WERI-Rb-1 (cell line): Measurements from ENCODE around the gene EGFR.

Experiments used
- DNase-seq: peaks from one replicate; pipeline ENCODE4 v3.0.0-alpha.2; 2020
- H3K27ac ChIP-seq: fragments of 250-450 bp; sonication (Bioruptor Pico); 2 replicates; pipeline ENCODE4 v1.5.1; 2020; ENCODE audit warnings: mild to moderate bottlenecking, moderate library complexity
- H3K27me3 ChIP-seq: fragments of 250-450 bp; sonication (Bioruptor Pico); 2 replicates; pipeline ENCODE4 v1.5.1; 2021; ENCODE audit warnings: mild to moderate bottlenecking, low read depth, moderate library complexity; ENCODE audit not compliant: insufficient read depth, severe bottlenecking
- H3K36me3 ChIP-seq: fragments of 250-450 bp; sonication (Bioruptor Pico); 2 replicates; pipeline ENCODE4 v1.5.1; 2020; ENCODE audit warnings: mild to moderate bottlenecking, moderate library complexity
- H3K4me3 ChIP-seq: 2 replicates; pipeline ENCODE4 v1.5.1; 2011; ENCODE audit warnings: low read depth, mild to moderate bottlenecking, control low read depth, low read length
- H3K9me3 ChIP-seq: fragments of 250-450 bp; sonication (Bioruptor Pico); 2 replicates; pipeline ENCODE4 v1.5.1; 2021; ENCODE audit warnings: mild to moderate bottlenecking, moderate library complexity; ENCODE audit not compliant: severe bottlenecking
- TF ChIP-seq, protein P1 (sequence below): IDR thresholded peaks from 2 replicates; pipeline ENCODE4 v1.5.1; 2011; ENCODE audit warnings: low read depth, mild to moderate bottlenecking, control low read depth, inconsistent platforms, low read length

Gene EGFR

DNA sequence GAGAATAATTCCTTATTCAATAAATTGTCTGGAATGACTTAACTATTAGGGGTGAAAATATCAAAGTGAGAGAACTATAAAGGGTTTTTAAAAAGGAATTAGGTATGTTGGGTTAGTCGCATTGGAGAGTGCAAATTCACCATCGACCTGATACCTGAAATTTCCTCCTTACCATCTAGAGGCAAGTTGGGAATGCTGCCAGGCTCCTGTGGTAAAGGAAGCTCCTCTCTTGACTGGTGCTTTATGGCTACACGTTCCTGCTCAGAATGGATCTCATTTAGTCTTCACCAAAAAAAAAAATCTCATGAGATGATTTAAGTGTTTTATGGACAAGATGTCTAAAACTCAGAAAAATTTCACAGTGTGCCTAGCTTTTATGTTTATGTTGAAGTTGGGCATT lies 129.8 kb downstream of the EGFR start:
- Histone ChIP-seq H3K9me3 (no peaks in the 10 kb centered on the region), H3K4me3 (no peak overlapping the region), H3K27ac (no peak overlapping the region), H3K36me3 (no peaks in the 10 kb centered on the region), H3K27me3 (peaks cover 3% of the 10 kb centered on the region)
- DNase-seq = no peak
- TF ChIP-seq, protein P1, sequence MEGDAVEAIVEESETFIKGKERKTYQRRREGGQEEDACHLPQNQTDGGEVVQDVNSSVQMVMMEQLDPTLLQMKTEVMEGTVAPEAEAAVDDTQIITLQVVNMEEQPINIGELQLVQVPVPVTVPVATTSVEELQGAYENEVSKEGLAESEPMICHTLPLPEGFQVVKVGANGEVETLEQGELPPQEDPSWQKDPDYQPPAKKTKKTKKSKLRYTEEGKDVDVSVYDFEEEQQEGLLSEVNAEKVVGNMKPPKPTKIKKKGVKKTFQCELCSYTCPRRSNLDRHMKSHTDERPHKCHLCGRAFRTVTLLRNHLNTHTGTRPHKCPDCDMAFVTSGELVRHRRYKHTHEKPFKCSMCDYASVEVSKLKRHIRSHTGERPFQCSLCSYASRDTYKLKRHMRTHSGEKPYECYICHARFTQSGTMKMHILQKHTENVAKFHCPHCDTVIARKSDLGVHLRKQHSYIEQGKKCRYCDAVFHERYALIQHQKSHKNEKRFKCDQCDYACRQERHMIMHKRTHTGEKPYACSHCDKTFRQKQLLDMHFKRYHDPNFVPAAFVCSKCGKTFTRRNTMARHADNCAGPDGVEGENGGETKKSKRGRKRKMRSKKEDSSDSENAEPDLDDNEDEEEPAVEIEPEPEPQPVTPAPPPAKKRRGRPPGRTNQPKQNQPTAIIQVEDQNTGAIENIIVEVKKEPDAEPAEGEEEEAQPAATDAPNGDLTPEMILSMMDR = no peak

DNA sequence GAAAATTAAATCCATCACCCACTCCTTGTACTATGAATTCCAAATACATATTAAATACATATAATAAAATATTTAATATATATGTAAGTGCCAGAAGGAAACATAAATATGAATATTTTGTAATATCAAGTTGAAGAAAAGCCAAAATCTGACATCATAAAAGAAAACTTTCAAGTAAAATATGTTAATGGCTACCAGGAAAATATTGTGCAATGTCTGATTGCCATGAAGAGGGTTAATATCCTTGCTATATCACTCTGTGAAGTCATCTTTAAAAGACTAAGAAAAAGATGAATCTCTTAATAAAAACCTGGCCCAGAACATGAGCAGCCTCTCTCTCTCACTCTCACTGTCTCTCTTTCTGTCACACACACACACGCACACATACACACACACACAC lies 130.2 kb downstream of the EGFR start:
- TF ChIP-seq, protein P1 = no peak
- no peak for DNase-seq
- Histone ChIP-seq H3K36me3 (no peaks in the 10 kb centered on the region), H3K9me3 (no peaks in the 10 kb centered on the region), H3K27me3 (peaks cover 3% of the 10 kb centered on the region), H3K4me3 (no peak overlapping the region), H3K27ac (no peak overlapping the region)

DNA sequence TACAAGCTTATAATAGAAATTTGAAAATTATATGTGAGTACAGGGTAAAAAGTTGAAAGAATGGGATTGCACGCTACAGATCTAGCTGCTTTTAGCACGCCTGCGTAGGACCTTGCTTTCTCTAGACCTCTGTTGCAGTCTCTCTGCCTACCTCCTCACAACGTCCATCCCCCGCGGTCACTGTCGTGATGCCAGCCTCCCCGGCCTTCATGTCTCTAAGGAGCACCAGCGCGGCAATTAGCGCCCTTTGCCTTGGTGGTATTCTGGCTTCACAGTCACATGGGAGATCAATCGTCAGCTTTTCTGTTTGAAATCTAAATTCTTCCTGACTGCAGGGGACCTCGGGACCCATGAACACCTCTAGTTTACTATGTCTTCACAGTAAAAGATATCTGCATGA lies 131.3 kb downstream of the EGFR start:
- Histone ChIP-seq H3K36me3 (no peaks in the 10 kb centered on the region), H3K27ac (no peak overlapping the region), H3K27me3 (peaks cover 3% of the 10 kb centered on the region), H3K4me3 (no peak overlapping the region), H3K9me3 (no peaks in the 10 kb centered on the region)
- TF ChIP-seq, protein P1 = no peak
- no peak for DNase-seq

DNA sequence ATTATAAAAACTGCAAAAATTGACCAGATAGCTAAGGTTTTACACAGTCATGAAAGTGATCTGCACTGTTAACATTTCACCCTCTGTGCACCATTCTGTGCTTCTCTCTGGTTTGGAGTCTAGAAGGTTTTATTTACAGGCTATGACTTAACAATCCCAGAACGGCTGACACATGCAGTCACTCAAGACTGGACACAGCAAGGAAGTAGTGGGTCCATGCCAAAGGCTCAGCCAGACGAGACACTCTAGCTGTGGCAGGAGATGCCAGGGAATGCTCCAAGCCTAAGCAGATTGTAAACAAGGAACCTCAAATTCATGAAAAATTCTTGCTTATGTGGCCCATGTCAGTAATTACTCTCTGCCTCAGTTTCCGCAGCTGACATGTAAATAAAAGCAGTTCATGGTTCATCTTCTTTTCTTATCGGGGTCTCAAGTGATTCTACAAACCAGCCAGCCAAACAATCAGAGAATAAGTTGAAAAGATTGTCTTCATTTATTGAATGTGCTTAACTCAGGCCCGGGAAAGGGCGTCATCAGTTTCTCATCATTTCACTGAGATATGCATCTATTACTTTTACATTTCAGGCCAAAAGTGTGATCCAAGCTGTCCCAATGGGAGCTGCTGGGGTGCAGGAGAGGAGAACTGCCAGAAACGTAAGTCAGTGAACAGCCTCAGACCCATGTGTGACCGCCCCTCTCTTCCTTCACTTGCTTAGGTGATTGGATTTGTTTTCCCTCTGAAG lies 132.1 kb downstream of the EGFR start:
- no peak for DNase-seq
- TF ChIP-seq, protein P1 = no peak

DNA sequence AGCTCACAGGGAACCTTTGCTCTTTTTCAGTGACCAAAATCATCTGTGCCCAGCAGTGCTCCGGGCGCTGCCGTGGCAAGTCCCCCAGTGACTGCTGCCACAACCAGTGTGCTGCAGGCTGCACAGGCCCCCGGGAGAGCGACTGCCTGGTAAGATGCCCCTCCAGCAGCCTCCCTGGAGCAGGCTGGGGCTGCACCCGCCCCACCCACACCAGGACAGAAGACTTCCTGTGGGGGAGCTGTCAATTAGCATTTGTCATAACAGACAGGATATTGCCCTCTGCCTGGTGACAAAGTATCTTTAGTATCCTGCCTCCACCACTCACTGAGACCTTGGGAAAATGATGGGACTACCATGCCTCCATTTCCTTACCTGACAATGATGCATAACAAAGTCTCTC lies 133.7 kb downstream of the EGFR start:
- Histone ChIP-seq H3K4me3 (no peak overlapping the region), H3K36me3 (no peaks in the 10 kb centered on the region), H3K9me3 (no peaks in the 10 kb centered on the region), H3K27ac (no peak overlapping the region), H3K27me3 (peaks cover 3% of the 10 kb centered on the region)
- no peak for DNase-seq
- TF ChIP-seq, protein P1 = no peak

More for the DNA sequence above, 132.1 kb downstream of the EGFR start:
- Histone ChIP-seq H3K9me3 (no peaks in the 10 kb centered on the region), H3K27ac (no peak overlapping the region), H3K27me3 (peaks cover 3% of the 10 kb centered on the region), H3K4me3 (no peak overlapping the region), H3K36me3 (no peaks in the 10 kb centered on the region)

DNA sequence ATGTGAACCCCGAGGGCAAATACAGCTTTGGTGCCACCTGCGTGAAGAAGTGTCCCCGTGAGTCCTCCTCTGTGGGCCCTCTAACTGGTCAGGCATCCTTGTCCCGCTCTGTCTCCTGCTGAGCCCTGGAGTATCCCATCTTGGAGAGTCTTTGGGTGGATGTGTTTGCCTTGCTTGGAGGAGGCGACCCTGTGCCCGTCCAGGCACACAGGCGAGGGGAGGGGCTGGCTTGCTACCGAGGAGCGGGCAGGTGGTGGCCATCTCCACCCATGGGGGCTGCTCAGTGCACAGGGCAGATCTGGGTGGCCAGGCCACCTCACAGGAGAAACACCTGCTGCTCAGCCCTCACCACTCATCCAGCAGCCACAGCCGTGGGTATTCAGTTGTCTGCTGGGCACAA lies 135.3 kb downstream of the EGFR start:
- Histone ChIP-seq H3K4me3 (no peak overlapping the region), H3K9me3 (no peaks in the 10 kb centered on the region), H3K27me3 (peaks cover 3% of the 10 kb centered on the region), H3K27ac (no peak overlapping the region), H3K36me3 (no peaks in the 10 kb centered on the region)
- no peak for DNase-seq
- TF ChIP-seq, protein P1 = no peak
